Measurements from ENCODE around the gene PLSCR2.
"Not testable (repeated sequence)": the region's sequence is repeated elsewhere in the genome, so short reads cannot be mapped to it uniquely, and the experiment has no call there.

The PLSCR2 gene

DNA sequence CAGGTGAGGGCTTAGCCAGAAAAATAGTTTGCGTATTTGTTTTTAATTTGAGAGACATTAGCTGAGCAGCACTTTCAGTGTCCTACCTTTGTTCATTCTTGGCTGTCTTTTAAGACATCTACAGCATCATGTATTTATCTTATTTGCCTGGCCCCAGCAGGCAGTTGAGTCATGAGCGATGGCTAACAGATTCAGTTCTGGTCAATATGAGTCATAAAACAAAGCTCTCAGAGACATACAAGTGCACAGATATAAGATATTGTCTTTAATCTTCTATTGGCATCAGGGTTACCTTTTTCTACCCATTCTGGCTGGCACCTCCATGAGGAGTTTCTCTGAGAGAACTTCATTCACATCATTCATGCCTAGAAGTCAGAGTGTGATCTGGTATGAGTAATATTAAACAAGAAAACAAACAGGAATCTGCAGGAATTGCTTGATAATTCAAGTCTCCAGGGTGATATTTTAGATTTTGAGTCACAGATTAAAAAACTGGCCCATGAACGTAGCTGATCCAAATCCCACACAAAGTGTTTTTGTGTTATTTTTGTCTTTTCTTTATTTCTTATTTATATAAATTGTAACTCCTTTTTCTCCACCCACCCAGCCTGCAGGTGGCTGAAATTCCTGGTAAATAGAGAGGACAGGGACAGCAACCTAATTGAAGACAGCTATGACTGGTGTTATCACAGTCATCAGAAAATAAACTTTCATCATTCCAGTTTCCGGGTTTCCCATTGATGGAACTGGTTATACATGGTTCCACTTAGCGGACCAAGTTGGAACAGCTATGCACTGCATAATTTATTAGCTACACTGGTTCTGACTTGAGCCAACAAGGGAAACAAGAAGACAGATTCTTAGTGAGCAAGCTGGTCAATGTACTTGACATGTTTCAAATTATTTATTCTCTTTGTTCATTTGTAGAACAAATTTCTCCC lies 47.3 kb downstream of the PLSCR2 start:
- in situ Hi-C loops (cut with MboI; ENCODE audit: low sequenced_read_pairs): no loop called here

DNA sequence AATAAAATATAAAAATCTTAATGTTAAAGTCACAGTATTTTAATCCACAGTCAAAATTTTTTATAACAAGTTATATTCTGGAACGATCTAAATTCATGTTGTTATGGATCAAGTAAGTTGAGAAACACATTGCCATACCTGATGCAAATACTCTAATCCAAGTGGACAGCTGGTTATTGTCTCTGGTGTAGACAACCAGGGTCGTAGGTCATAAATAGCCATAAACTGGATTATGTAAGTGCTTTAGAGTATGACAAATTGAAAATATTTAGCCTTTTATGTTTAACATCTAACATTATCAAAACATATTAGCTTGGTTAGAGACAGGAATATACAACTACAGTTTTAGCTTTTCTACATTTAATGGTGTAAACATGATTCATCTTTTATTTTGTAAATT lies 53.0 kb downstream of the PLSCR2 start:
- in situ Hi-C loops (cut with MboI; ENCODE audit: low sequenced_read_pairs): no loop called here

DNA sequence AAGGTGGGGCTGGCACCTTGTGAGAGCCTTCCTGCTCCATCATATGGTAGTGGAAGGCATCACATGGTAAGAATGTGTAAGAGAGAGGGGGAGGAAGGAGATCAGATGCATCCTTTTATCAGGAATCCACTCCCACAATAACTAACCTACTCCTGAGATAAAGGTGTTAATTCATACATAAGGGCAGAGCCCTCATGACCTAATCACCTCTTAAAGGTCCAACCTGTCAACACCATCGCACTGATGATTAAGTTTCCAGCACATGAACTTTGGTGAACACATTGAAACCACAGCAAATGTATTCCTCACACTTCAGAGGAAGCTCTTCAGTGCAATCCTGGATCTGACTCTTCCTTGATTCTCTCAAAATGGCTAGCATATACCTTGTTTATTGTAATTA lies 55.4 kb downstream of the PLSCR2 start:
- in situ Hi-C loops (cut with MboI; ENCODE audit: low sequenced_read_pairs): no loop called here

DNA sequence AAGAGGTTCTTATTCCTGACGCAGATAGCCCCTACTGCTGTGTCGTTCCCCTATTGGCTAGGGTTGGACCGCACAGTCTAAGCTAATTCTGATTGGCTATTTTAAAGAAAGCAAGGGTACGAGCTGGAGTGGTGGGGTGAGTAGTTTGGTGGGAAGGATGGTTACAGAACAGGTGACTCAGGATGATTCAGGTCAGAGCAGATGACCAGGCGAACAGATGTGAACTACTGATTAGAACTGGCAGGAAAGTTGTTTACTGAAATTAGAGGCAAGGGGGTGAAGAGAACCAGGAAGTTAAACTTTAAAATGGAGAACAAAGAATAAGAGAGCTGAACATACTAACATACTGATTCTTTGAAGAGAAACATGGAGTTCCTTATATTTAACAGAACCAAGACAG lies 56.6 kb downstream of the PLSCR2 start:
- in situ Hi-C loops (cut with MboI; ENCODE audit: low sequenced_read_pairs): not testable (repeated sequence)

DNA sequence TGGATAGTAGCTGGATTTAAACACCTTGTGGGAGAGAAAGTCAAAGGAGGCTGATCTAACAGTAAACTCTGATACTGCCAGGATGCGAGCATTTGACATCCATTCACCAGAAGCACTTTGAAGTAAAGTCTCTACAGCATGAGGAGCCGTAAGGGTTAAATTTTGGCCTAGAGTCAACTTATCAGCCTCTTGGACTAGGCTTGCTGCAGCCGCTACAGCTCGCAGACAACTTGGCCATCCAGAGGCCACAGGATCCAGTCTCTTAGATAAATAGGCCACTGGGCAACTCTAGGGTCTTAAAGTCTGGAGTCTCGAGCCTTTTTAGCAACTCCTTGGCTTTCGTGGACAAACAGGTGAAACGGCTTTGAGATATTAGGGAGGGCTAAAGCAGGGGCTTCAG lies 61.4 kb downstream of the PLSCR2 start:
- in situ Hi-C loops (cut with MboI; ENCODE audit: low sequenced_read_pairs): no loop called here

DNA sequence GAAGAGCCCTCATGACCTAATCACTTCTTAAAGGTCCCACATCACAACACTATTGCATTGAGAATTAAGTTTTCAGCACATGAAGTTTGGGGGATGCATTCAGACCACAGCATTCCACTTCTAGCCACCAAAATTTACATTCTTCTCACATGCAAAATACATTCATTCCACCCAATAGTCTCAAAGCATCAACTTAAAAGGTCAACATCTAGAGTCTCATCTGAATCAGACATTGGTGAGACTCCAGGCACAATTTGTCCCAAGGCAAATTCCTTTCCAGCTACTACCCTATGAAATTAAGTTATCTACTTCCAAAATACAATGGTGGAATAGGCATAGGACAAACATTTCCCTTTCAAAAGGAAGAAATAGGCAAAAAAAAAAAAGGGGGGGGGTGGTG lies 64.9 kb downstream of the PLSCR2 start:
- in situ Hi-C loops (cut with MboI; ENCODE audit: low sequenced_read_pairs): no loop called here

DNA sequence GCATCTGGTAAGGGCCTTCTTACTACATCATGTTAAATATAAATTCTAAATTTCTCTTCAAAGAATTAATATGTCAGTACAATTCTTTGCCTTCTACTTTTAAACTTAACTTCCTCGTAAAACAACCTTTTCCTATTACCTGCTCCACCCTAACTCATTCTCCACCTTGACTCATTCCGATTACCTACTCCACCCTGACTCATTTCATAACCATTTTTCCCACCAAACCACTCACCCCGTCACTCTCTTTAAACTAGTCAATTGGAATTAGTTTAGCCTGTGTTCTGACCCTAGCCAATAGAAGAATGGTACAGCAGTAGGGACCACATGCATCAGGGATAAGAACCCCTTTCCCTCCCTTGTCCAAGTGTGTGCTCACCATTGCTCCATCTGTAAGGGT lies 65.6 kb downstream of the PLSCR2 start:
- in situ Hi-C loops (cut with MboI; ENCODE audit: low sequenced_read_pairs): no loop called here

DNA sequence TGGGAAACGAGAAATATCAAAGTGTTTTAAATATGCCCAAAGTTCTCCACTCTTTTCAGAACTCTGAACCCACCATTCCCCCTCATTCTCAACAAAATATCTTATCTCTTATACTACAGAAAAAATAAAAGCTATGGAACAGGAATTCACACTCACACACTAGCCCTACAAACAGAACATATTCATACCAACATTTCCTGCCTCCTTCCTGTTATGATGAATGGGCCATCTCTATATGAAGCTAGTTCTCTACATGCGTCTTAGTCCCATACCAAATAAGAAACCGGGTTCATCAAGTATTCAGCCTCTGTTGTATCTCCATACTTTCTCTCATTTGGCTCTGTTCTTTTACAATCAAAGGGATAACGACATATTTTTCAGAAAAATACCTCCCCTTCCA lies 72.6 kb downstream of the PLSCR2 start:
- in situ Hi-C loops (cut with MboI; ENCODE audit: low sequenced_read_pairs): no loop called here

DNA sequence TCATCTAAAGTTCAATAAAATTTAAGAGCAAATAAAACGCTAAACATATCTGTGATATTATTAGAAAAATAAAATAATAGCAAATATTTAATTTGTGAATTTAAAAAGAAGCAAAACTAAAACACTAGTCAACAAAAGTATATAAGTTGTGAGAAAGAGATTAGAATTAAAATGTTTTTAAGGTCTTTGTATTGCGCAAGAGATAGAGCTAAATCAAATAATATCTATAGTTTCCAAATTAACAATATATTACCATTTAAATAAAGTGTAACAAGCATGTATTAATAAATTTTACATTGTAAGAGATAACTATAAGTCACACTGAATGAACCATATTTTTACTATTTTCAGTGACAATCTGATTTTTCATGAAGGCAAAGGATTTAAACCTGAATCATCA lies 74.2 kb downstream of the PLSCR2 start:
- in situ Hi-C loops (cut with MboI; ENCODE audit: low sequenced_read_pairs): no loop called here

DNA sequence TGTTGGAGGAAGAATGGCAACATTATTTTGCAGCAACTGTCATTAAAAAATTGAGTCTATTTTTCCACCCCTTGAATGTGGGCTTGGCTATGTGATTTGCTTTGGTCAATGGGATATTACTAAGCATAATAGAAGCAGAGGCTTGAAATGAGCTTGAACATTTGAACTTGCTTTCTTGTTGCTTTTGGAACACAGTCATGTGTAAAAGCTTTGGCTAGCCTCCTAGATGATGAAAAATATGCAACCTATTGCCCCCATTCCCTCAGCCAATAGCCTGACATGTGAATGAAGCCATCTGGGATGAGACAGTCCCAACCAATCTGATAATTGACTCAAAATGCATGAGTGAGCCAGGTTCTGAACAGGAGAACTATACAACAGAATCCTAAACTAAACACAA lies 78.4 kb downstream of the PLSCR2 start:
- in situ Hi-C loops (cut with MboI; ENCODE audit: low sequenced_read_pairs): no loop called here

DNA sequence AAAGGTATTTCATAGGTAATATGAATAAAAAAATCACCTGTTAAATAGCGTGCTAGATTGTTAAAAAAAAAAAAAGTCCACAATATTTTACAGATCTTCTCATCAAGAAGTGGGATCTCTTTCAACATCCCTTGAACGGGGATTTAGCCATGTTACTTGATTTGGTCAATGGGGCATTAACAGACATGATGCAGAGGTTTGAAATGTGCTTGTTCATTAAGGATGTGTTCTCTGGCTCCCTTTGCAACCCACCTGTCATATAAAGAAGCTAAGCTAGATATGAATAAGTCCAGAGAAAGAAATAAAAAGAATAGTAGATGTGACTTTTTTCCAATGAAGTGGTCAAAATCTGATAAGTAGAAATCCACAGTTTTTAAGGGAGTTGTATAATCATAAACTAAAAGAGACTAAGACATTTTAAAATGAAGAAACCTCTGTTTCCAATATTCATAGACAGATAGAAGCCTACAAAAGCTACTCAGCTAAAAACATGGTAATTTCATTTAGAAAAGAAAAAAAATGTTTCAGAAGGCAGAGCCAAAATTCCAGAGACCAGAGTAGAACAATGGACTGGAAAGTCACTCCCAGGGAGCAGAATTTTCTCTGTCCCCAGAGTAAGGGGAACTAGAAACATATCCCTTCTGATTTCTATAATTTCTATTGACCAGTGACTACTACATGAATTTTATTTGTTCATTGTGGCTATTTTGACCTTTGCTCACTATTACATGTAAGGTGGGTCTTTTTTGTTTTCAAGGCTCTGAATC lies 79.2 kb downstream of the PLSCR2 start:
- in situ Hi-C loops (cut with MboI; ENCODE audit: low sequenced_read_pairs): no loop called here

DNA sequence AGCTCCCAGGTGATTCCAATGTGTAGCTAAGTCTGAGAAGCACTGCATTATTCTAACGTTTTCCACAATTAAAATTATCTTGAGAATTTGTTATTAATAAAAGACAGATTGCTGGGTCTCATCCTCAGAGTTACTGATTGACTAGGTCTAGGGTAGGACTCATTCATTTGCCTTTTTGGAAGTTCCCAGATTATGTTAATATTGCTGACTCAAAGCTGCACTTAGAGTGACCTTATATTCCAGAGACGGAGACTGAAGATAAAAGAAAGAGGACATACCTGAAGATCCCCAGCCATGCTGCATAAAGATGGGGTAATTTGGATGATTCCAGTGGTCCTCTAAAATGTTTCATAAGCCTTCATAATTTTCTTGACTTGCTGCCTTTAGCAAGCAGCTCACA lies 81.8 kb downstream of the PLSCR2 start:
- in situ Hi-C loops (cut with MboI; ENCODE audit: low sequenced_read_pairs): no loop called here

DNA sequence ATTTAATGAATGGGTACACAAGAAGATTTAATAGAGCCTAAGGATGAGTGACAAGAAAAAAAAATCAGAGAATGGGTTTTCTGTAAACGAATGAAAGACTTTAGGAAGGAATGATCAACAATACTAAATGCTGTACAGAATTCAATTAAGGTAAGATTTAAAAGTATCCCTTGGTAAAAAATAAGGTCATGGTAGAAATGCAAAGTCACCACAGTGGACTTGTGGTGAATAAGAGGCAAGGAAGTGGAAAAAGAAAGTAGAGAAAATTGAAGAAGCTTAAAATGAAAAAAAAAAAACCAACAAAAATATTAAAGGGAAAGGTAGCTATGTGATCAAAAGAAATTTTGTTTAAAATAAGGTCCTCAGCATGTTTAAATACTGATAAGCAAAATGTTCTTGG lies 82.4 kb downstream of the PLSCR2 start:
- in situ Hi-C loops (cut with MboI; ENCODE audit: low sequenced_read_pairs): no loop called here

DNA sequence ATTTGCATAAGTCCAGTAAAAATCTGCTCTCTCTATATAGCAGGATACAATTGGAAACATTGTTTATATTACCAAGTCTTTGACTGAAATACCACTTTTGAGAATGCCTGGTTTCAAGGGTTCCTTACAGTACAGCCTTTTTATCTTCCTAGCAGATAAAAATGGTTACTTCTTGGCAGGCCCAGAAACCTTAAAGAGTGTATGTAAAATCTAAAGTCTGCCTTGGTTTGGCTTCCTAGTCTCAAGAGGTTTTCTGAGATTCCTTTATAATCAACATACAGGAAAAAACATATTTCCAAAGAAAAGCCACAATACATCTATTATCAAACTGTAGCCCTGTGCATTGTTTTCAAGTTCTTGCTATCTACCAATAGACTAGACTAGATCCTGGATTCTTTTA lies 84.6 kb downstream of the PLSCR2 start:
- in situ Hi-C loops (cut with MboI; ENCODE audit: low sequenced_read_pairs): no loop called here
